ENCODE results near the gene TELO2.

Gene TELO2

GRCh38 chr16:1557074-1557473, 63.9 kb downstream of the TELO2 start:
- DNase-seq (ENCODE audit: extremely low read depth, low read depth), result no peak
- TF ChIP-seq CTCF (IDR thresholded peaks at IDR 0.05; ENCODE audit: low read depth, low read length), result no peak

DNA sequence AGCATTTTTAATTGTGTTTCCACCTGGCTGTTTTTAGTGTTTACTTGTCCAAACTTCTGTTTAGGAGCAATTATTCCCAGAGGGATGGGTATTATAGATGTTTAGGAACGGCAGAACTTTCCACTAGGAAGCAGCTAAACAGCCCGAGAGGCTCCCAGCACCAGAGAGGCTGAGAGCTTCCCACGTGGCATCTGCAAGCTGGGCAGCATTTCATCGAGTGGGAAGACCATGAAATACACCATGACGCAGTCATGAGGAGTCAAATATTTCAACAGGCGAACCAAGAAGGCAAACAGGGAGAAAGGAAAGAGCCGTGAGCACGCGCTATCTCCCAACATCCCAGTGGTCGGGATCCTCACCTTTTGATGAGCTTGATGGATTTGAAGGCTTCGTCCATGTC, 64.4 kb downstream of the TELO2 start:
- TF ChIP-seq CTCF (IDR thresholded peaks at IDR 0.05; ENCODE audit: low read depth, low read length), result no peak
- no peak for DNase-seq (ENCODE audit: extremely low read depth, low read depth)

DNA sequence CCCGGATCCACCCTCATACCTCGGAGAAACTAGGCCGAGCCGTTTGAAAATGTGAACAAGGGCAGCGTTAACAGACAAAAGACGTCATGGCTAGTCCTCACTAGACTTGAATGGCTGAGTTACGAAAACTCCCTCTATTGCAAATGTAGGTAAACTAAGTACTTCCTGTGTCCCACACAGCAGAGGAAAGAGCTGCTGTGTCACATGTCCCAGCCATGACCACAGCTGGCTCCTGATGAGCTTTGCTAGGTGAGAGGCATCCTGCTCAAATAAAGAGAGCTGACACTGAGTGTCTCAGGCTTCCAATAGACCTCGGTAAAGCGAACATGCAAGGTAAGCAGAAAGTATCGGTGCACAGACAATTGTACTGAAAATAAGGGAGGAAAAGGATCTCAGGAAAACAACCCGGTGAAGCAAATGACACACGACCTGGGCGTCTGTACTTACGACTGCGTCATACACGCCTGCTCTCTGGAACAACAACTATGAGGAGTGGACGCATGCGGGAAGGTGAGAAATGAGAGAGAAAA, 66.4 kb downstream of the TELO2 start:
- no peak for DNase-seq (ENCODE audit: extremely low read depth, low read depth)
- no peak for TF ChIP-seq CTCF (IDR thresholded peaks at IDR 0.05; ENCODE audit: low read depth, low read length)

Data from AG09319 (cell line).